Ammon's horn (tissue), 1 donor: ENCODE data around the gene ZNF106.

Experiments used
- DNase-seq: peaks from one replicate; pipeline ENCODE4 v3.0.0-alpha.2; 2016; ENCODE audit warnings: low spot score

The ZNF106 gene

GRCh38 chr15:42490671-42491538 lies at the start of gene ZNF106:
TSS of gene ZNF106 (minus strand) at chr15:42491141. CDS start at chr15:42472289, 18,852 bp downstream.
- peak; percentile 91 for DNase-seq

- DNase-seq: no peak
These were observed 42.3 kb upstream of the ZNF106 start for GRCh38 chr15:42533246-42533645.

GRCh38 chr15:42528970-42529369 lies 38.0 kb upstream of the ZNF106 start:
- DNase-seq: no peak

GRCh38 chr15:42523331-42523730 lies 32.4 kb upstream of the ZNF106 start:
- no peak for DNase-seq

- DNase-seq: no peak
These were observed 20.1 kb upstream of the ZNF106 start for GRCh38 chr15:42511007-42511391.

GRCh38 chr15:42510258-42511006 lies 19.5 kb upstream of the ZNF106 start:
- no peak for DNase-seq

- DNase-seq: no peak
These were observed 17.3 kb upstream of the ZNF106 start for GRCh38 chr15:42508263-42508690.

GRCh38 chr15:42507514-42507913 lies 16.6 kb upstream of the ZNF106 start:
- DNase-seq: no peak

GRCh38 chr15:42504631-42505030 lies 13.7 kb upstream of the ZNF106 start:
- DNase-seq: no peak

GRCh38 chr15:42503825-42504224 lies 12.9 kb upstream of the ZNF106 start:
- DNase-seq: no peak

GRCh38 chr15:42502477-42502876 lies 11.5 kb upstream of the ZNF106 start:
- no peak for DNase-seq

GRCh38 chr15:42499858-42500609 lies 9.1 kb upstream of the ZNF106 start:
- DNase-seq: no peak

- no peak for DNase-seq
These were observed 7.5 kb upstream of the ZNF106 start for GRCh38 chr15:42498212-42499068.

- peak; percentile 94 for DNase-seq
These were observed 4.6 kb upstream of the ZNF106 start, which contains the start of gene SNAP23 for GRCh38 chr15:42495361-42496212. TSS of gene SNAP23 (plus strand) at chr15:42495634. CDS start at chr15:42511847, 16,213 bp downstream.

- peak; percentile 73 for DNase-seq
These were observed 4.0 kb upstream of the ZNF106 start for GRCh38 chr15:42494998-42495360.

GRCh38 chr15:42493679-42494078 lies 2.7 kb upstream of the ZNF106 start:
- DNase-seq: no peak

- no peak for DNase-seq
These were observed 741 bp upstream of the ZNF106 start for GRCh38 chr15:42491539-42492225.

GRCh38 chr15:42490291-42490670 lies 660 bp downstream of the ZNF106 start:
- DNase-seq: no peak

GRCh38 chr15:42483677-42484076 lies 7.3 kb downstream of the ZNF106 start:
- no peak for DNase-seq

- DNase-seq: no peak
These were observed 8.2 kb downstream of the ZNF106 start for GRCh38 chr15:42482701-42483100.
